ENCODE results near the gene DPYSL4.

The DPYSL4 gene

DNA sequence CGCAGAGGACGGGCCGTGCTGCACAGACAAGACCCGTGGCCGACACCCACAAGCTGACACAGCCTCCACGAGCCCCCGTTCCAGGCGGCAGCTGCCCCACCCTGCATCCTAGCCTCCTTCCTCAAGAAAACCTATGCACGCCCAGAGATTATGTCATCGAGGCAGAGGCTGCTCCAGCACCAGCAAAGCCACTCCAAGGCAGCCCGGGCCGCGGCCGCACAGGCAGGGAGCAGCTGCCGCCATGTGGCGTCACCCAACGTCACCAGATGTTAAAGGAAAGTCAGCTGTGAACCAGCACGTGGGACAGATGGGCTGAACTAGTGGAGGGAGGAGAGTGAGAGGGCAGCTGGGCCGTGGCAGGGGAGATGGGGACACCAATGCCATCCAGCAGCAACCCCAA lies 61.2 kb downstream of the DPYSL4 start:
- DNase-seq: no peak

GRCh38 chr10:132248455-132249225 lies 61.9 kb downstream of the DPYSL4 start:
- DNase-seq: peak in 1 of 2 donors; percentile 25

- no peak for DNase-seq
These were observed 62.5 kb downstream of the DPYSL4 start for GRCh38 chr10:132249226-132249724.

GRCh38 chr10:132249824-132250375 lies 63.2 kb downstream of the DPYSL4 start:
- no peak for DNase-seq

GRCh38 chr10:132250481-132251475 lies 64.0 kb downstream of the DPYSL4 start:
- DNase-seq: no peak

- DNase-seq: no peak
These were observed 65.2 kb downstream of the DPYSL4 start for GRCh38 chr10:132251928-132252327.

DNA sequence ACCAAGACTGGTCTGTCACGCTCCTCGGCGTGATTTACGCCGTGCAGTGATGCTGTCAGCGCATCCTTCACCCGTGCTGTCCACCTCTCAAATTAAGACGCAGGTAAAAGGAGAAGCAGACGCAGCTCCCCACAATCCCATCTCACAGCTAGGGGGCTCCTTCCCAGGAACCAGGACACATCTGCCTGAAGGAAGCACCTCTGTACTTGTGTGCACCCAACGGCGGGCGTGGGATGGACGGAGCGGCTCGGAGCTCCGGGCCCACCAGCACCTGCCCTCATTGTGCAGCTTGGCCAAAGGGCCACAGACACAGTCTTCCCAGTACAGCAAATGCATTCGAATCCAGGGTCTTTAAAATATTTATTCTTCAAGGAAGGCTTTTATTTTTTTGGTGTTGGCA lies 65.7 kb downstream of the DPYSL4 start:
- DNase-seq: no peak

GRCh38 chr10:132253092-132253687 lies 66.4 kb downstream of the DPYSL4 start:
- DNase-seq: no peak

- peak; percentile 33 to 41 for DNase-seq
These were observed 68.1 kb downstream of the DPYSL4 start for GRCh38 chr10:132254841-132255240.
